HG02588 (cell line): Measurements from ENCODE around the gene REV3L.

ENCODE experiments used
- ATAC-seq: cut with Tn5 transposase; IDR thresholded peaks from one replicate; pipeline ENCODE4 v1.9.1; 2021; ENCODE audit warnings: mild to moderate bottlenecking, moderate library complexity; ENCODE audit not compliant: unreplicated experiment

REV3L gene

GRCh38 chr6:111428811-111429210 lies 54.2 kb downstream of the REV3L start:
- no peak for ATAC-seq

- peak; percentile 72 for ATAC-seq
These were observed 55.5 kb downstream of the REV3L start for GRCh38 chr6:111427341-111428116.

DNA sequence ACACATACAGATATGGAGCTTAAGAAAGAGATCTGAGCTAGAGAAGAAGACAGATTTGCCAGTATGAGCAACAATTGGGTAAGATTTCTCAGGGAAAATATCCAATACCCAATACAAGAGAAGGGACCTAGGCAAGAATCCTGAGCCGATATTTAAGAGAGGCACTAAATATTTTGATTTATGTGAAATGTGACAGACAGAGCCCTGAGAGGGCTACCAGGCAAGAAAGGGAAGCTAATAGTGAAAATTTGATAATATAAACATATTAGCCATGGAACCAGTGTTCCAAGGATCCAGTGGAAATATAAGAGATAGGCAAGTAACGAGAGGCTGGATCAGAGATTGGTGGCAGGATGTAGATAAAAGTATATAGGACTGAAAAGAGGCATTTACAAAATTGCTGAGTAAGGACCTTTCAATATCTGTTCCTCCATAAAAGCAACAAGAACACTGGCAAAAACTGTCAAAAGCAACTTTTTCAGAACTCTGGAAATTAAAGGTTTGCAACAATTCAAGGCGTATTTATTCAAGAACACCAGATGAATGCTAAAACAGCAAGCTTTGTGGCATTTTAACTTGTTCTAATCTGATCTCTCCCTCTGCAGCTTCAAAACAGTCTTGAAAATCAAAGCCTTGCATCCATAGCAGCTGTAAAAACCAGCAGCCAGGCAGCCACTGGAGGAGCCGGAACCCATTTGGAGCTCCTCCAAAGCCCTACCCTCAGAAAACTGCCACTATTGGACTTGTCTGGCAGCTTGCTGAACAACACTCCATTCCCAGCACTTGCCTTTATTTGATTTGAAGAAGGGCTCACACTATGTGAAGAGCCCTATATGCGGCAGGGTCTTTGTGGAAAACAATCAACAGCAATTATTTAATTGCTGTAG lies 58.8 kb downstream of the REV3L start:
- ATAC-seq, result no peak

GRCh38 chr6:111423055-111423633 lies 59.9 kb downstream of the REV3L start:
- ATAC-seq, result no peak

DNA sequence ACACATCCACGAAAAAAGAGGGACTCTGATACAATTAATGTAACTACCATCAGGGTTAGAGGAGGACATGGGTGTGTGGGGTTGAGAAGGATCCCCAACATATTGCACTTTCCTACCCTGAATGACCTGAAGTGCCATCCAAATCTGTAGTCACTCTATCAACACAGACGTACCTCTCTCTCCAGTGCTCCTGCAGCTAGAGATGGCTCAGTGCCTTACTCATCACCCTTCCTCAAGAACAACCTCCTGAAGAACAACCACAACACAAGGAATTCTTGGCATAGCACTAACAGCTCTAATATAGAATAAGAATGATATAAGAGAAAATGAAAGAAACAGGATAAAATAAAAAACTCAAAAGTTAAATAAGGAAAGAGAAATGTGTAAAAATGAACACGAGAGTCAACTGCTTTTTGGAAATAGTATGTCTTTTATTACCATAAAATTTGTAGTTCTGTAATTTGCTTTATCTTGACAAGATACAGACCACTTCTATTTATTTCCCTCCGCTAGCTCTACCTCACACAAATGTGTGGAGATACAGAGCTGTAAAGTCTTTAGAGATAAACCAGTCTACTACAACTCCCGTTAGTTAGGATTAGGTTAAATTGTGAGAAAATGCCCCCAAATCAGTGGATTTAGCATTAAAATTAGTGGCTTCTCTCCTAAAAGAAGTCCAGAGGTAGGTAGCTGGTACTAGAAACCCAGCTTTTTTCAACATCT lies 63.9 kb downstream of the REV3L start:
- no peak for ATAC-seq

- ATAC-seq, result no peak
These were observed 65.1 kb downstream of the REV3L start for GRCh38 chr6:111417946-111418345.

DNA sequence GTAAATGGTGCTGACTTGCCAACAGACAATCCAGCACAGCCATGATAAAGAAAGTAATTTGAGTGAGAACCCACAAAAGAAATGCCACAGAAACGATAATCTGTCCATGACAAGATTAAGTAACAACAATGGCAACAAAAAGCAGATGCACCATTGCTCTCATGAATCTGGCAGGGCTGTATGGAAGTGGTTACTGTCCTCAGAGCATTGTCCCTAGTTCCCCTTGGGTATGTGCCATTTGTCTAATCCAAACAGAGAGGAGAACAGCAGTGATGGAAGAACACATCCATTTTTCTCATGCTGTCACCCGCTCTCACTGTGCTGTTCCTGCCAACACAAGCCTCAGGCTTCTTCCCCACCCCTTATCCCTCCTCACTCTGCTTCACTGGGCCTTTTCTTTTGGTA lies 65.8 kb downstream of the REV3L start:
- ATAC-seq, result no peak

- no peak for ATAC-seq
These were observed 66.5 kb downstream of the REV3L start for GRCh38 chr6:111416529-111416928.

GRCh38 chr6:111414373-111414772 lies 68.6 kb downstream of the REV3L start:
- no peak for ATAC-seq

DNA sequence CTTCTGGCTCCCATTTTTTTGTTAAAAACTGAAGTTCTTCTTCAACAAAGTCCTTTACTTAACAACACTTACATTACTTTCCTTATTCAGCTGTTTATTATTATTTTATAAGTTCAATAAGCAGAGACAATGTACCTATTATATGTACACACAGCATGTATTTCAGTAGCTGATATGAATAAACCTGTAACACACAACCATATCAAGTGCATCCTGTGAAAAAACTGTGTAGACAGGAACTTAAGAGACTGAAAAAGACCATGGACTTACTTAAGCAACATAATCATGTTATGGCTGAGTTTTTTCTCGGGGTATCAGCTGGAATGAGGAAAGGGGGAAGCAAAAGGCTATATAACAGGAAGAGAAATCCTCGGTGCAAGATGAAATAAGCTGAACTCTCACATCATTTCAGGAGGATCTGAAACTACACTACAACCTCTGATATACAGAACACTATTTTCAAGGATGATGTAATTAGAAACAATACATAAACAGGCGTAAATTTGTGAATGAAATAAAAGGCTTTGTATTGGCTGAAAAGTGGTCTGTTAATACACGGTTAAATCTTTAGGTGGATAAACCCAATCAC lies 70.9 kb downstream of the REV3L start:
- peak; percentile 52 for ATAC-seq

DNA sequence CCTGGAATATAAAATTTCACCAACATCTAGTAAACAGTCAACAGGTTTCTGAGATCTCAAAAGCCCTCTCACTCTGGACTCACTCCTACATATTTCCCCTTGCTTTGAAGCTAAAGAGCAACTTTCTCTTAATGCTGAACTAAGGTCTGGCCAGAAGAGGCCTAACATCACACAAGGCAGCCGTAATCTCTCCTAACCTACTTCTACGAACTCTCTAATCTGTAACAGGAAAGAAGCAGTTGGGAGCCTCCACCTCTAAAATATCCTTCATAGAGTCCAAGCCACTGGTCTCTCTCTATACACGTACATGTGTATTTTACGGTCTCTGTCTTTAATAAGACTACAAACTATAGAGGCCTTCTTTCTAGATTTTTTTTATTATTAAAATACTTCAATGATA lies 72.0 kb downstream of the REV3L start:
- ATAC-seq, result no peak

DNA sequence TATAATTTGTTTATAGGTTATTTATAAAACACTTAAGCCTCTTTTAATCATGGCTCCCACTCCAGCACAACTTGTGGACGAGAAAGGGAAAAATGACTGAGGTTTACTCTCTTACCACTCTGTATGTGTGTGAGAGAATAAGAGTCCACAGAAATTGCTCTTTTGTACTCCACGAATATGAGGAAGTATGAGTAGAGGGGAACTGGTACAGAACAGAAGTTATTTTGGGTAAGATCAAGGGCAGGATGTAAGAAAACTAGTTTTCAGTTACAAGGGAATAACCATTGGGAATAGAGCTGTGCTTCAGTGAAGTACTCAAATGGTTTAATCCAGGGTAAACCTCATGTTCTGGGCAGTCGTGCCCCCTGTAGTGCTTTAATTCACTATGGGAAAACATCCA lies 72.6 kb downstream of the REV3L start:
- no peak for ATAC-seq

GRCh38 chr6:111409430-111409829 lies 73.6 kb downstream of the REV3L start:
- no peak for ATAC-seq

GRCh38 chr6:111407686-111408085 lies 75.3 kb downstream of the REV3L start:
- no peak for ATAC-seq

GRCh38 chr6:111406200-111406721 lies 76.8 kb downstream of the REV3L start:
- peak; percentile 99 for ATAC-seq

DNA sequence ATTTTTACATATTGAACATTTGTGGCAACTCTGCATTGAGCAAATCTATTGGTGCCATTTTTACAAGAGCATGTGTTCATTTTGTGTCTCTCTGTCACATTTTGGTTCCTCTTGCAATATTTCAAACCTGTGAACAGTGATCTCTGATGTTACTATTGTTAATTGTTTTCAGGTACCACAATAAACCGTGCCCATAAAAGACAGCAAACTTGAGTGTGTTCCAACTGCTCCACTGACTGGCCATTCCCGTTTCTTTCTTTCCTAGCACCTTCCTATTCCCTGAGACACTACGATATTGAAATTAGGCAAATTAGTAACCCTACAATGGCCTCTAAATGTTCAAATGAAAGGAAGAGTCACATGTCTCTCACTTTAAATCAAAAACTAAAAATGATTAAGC lies 79.6 kb downstream of the REV3L start:
- no peak for ATAC-seq

- ATAC-seq, result no peak
These were observed 83.4 kb downstream of the REV3L start for GRCh38 chr6:111399626-111400025.

- ATAC-seq, result no peak
These were observed 94.3 kb downstream of the REV3L start for GRCh38 chr6:111388681-111389080.

DNA sequence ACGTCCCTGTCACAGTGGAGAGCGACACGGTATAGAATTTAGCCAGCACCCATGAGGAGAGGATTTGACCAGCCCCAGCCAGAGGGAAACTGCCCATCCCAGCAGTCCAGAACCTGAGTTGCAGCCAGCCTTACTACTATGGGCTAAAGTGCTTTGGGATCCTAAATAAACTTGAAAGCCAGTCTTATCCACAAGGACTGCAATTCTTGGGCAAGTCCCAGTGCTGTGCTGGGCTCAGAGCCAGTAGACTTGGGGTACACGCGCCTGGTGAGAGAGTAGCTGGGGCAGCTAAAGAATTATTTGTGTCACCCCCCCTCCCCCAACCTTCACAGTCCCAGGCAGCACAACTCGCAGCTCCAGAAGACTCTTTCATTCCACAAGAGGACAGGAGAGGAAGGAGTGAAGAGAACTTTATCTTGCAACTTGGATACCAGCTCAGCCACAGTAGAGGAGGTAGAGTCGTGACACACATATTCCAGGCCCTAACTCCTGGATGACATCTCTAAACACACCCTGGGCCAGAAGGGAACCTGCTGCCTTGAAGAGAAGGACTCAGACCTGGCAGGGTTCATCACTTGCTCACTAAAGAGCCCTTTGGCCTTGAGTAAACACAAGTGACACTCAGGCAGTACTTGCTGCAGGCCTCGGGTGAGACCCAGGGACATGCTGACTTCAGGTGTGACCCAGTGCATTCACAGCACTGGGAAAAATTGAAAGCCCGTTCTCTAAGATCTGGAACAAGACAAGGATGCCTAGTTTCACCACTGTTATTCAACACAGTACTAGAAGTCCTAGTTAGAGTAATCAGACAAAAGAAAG lies 100.3 kb downstream of the REV3L start:
- ATAC-seq, result no peak

DNA sequence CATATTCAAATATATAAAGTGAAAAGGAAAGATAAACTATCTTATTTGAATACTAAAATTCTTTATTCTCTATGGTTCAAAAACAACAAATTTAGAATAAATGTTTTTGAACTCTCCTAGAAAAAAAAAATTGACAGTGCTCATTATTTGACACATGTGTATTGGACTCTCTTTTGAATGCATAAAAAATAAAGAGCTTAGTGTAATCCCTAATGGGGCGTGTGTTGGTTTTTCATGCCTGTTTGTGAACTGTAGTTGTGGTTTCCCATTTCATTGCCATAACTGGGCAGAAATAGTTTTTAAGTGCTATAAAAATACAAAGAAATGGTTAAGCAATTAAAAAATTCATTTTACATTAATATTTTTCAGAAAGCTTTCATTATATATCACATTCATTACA lies 101.3 kb downstream of the REV3L start:
- ATAC-seq, result no peak
